GM12878 (cell line): ENCODE results near the gene LRRIQ4. TPM values are rescaled to one million over a fixed set of nuclear protein-coding genes. Genes with fewer than 3 reads are reported as not detected.
A peak's percentile ranks its signal among the peaks of the same experiment; 100 is the strongest.

Source experiments
- ATAC-seq: fragments of 200-7000 bp; cut with Tn5 transposase; 3 replicates; pipeline ENCODE4 v1.9.1; 2020; ENCODE audit warnings: mild to moderate bottlenecking, moderate library complexity
- BruUV-seq: library from RNA; stranded (reverse); fragments of 400-500 nt; replicated peaks from 2 replicates; lab custom pipeline; 2021; lab: Mats Ljungman, UMichigan
- CTCF ChIA-PET: fragments of 300-600 bp; sonication (Branson Sonifier 250); formaldehyde crosslinking; extraction: SDS; loops from one replicate; lab custom pipeline; 2021; ENCODE audit warnings: inconsistent platforms; lab: Yijun Ruan, JAX
- POLR2A ChIA-PET: fragments of 350-600 bp; formaldehyde crosslinking; extraction: SDS; loops from one replicate; lab custom pipeline; 2021; ENCODE audit warnings: inconsistent platforms; lab: Charles Lee
- RAD21 ChIA-PET: fragments of 300-600 bp; sonication (Branson Sonifier 250); formaldehyde crosslinking; loops from one replicate; lab custom pipeline; 2023; ENCODE audit warnings: antibody characterized with exemption; ENCODE audit not compliant: unreplicated experiment; lab: Charles Lee
- SMC1A ChIA-PET: fragments of 300-600 bp; sonication (Branson Sonifier 250); formaldehyde crosslinking; loops from one replicate; lab custom pipeline; 2023; ENCODE audit not compliant: unreplicated experiment, uncharacterized antibody; lab: Charles Lee
- DNase-seq: peaks from one replicate; pipeline ENCODE4 v3.0.0-alpha.2; 2011; ENCODE audit warnings: low read depth, low spot score
- FAIRE-seq: peaks from 3 replicates; lab custom pipeline; 2011; peaks lifted over from hg19 to GRCh38; lab: Jason Lieb, UNC
- H2AFZ ChIP-seq: 2 replicates; pipeline ENCODE4 v1.6.0; 2011; ENCODE audit warnings: low read depth, low read length, control low read depth; ENCODE audit not compliant: control insufficient read depth
- H3K27ac ChIP-seq: 2 replicates; pipeline ENCODE4 v1.5.1; 2011; ENCODE audit warnings: control low read depth; ENCODE audit not compliant: control insufficient read depth, insufficient read depth
- H3K27me3 ChIP-seq, 2 experiments: replicated peaks in 1 of 2; 2 replicates each; pipeline versions ENCODE4 v1.6.0 to v1.6.1; 2011; ENCODE audit warnings: low read length in 1 of 2; ENCODE audit not compliant: control insufficient read depth in 2 of 2, insufficient read depth in 2 of 2
- H3K36me3 ChIP-seq, 2 experiments: 2 replicates each; pipeline ENCODE4 v1.5.1; 2011; ENCODE audit warnings: low read length in 1 of 2; ENCODE audit not compliant: control insufficient read depth in 2 of 2, insufficient read depth in 2 of 2
- H3K4me1 ChIP-seq: 2 replicates; pipeline ENCODE4 v1.6.1; 2011; ENCODE audit warnings: mild to moderate bottlenecking, low read length, moderate library complexity, mixed read lengths; ENCODE audit not compliant: control insufficient read depth, insufficient read depth
- H3K4me2 ChIP-seq: 2 replicates; pipeline ENCODE4 v1.6.0; 2011; ENCODE audit warnings: control low read depth; ENCODE audit not compliant: control insufficient read depth, insufficient read depth
- H3K4me3 ChIP-seq: fragments of 200-600 bp; sonication (generic); 2 replicates; pipeline ENCODE4 v1.5.1; 2016
- H3K79me2 ChIP-seq: 2 replicates; pipeline ENCODE4 v1.6.0; 2011; ENCODE audit warnings: low read length; ENCODE audit not compliant: control insufficient read depth, insufficient read depth
- H3K9ac ChIP-seq: 2 replicates; pipeline ENCODE4 v1.8.0; 2011; ENCODE audit warnings: low read length, control low read depth, mixed read lengths; ENCODE audit not compliant: control insufficient read depth, insufficient read depth
- H3K9me3 ChIP-seq: replicated peaks from 3 replicates; pipeline ENCODE4 v1.5.1; 2011; ENCODE audit warnings: mild to moderate bottlenecking, low read length; ENCODE audit not compliant: control insufficient read depth, insufficient read depth
- H4K20me1 ChIP-seq: 2 replicates; pipeline ENCODE4 v1.6.0; 2011; ENCODE audit not compliant: control insufficient read depth, insufficient read depth
- ATF7 ChIP-seq: fragments of 450-650 bp; IDR thresholded peaks from 2 replicates; pipeline ENCODE4 v1.6.1; 2016; ENCODE audit warnings: low read depth, mild to moderate bottlenecking
- BRCA1 ChIP-seq: IDR thresholded peaks from 2 replicates; pipeline ENCODE4 v1.6.1; 2011; ENCODE audit warnings: low read depth, low read length, improper control_type of control experiment
- FOXM1 ChIP-seq: IDR thresholded peaks from 2 replicates; pipeline ENCODE4 v1.6.1; 2012; ENCODE audit warnings: low read depth, mild to moderate bottlenecking, inconsistent platforms, low read length, moderate library complexity
- IRF4 ChIP-seq: IDR thresholded peaks from 2 replicates; pipeline ENCODE4 v1.6.1; 2011; ENCODE audit warnings: low read depth, low read length
- NFYB ChIP-seq: IDR thresholded peaks from 2 replicates; pipeline ENCODE4 v1.6.1; 2011; ENCODE audit warnings: low read depth, mild to moderate bottlenecking, low read length, improper control_type of control experiment, moderate library complexity; ENCODE audit not compliant: insufficient read depth
- NKRF ChIP-seq: fragments of 450-650 bp; conservative IDR thresholded peaks from 2 replicates; pipeline ENCODE4 v1.6.1; 2017; ENCODE audit warnings: mild to moderate bottlenecking, moderate library complexity
- POLR2A ChIP-seq: IDR thresholded peaks from 2 replicates; pipeline ENCODE4 v1.6.1; 2011; ENCODE audit warnings: low read depth, mild to moderate bottlenecking, low read length
- RAD21 ChIP-seq: IDR thresholded peaks from 2 replicates; pipeline ENCODE4 v1.6.1; 2011; ENCODE audit warnings: mild to moderate bottlenecking, low read depth, low read length, moderate library complexity; ENCODE audit not compliant: insufficient read depth
- ZNF592 ChIP-seq: fragments of 450-650 bp; IDR thresholded peaks from 2 replicates; pipeline ENCODE4 v1.6.1; 2017; ENCODE audit warnings: mild to moderate bottlenecking, moderate library complexity
- ZZZ3 ChIP-seq: IDR thresholded peaks from 2 replicates; pipeline ENCODE4 v1.6.1; 2011; ENCODE audit warnings: low read depth; ENCODE audit not compliant: control insufficient read depth, insufficient read length
- WGBS: methylation state at CpG from one replicate; pipeline ENCODE4 v1.1.6; 2016; ENCODE audit warnings: low lambda C conversion rate; ENCODE audit not compliant: insufficient replicate concordance, insufficient coverage; ENCODE audit errors: missing lambda C conversion rate; 5-methylcytosine and 5-hydroxymethylcytosine counted together
- in situ Hi-C: fragments of 300-500 bp; cut with MboI; formaldehyde crosslinking; loops from 9 replicates; pipeline ENCODE4 v1.14.3; 2018; ENCODE audit warnings: mixed read lengths
- intact Hi-C: fragments of 100-400 bp; cut with micrococcal nuclease; formaldehyde crosslinking; loops from one replicate; pipeline ENCODE4 v1.14.2; 2022; ENCODE audit not compliant: unreplicated experiment
- polyA plus RNA-seq, 11 experiments: library from polyadenylated mRNA; depleted of rRNA in 4 of 11; unstranded in 6 of 11; stranded (reverse) in 5 of 11; fragments of >200 nt; fragmentation: Nextera tagmentation in 4 of 11; fragmentation: Illumina TruSeq in 1 of 11; extraction: Ambion mirVana in 4 of 11; extraction: Trizol in 1 of 11; gene quantifications; 1 replicate in 1 of 11; 2 replicates in 10 of 11; pipeline versions ENCODE4 v1.2.1 to v1.2.3, GENCODE V29; 2011 to 2016; ENCODE audit warnings: inconsistent platforms in 2 of 11, missing spikeins in 2 of 11, low read depth in 1 of 11
- total RNA-seq, 4 experiments: library from RNA; depleted of rRNA in 3 of 4; stranded (reverse); fragments of >200 nt in 3 of 4; fragmentation: Illumina TruSeq in 1 of 4; extraction: Trizol in 1 of 4; gene quantifications; 2 replicates each; pipeline versions ENCODE4 v1.2.1 to v1.2.3, GENCODE V29; 2013 to 2021
- TF ChIP-seq, protein P1 (sequence below): fragments of 450-650 bp; IDR thresholded peaks from 2 replicates; pipeline ENCODE4 v1.6.1; 2016; ENCODE audit warnings: mild to moderate bottlenecking

The LRRIQ4 gene
- total and polyA plus RNA-seq, 10 of the 15 experiments (the other 5 are each of a cell fraction or from before 2014, with no cell fraction given): 0.06 to 0.21 (median 0.14) TPM; not detected in 3

- peaks cover 0 to 24% of the 10 kb centered on the region in 2 experiments; a peak in 3 of 4 replicates for H3K36me3 ChIP-seq
- H4K20me1 ChIP-seq: no peaks in the 10 kb centered on the region
- ChIA-PET POLR2A (no interaction called here), RAD21 (no interaction called here), SMC1A (no interaction called here), CTCF (no interaction called here)
- H3K9ac ChIP-seq: no peak overlapping the region
- no peaks in the 10 kb centered on the region for H3K79me2 ChIP-seq
- no peak overlapping the region for H3K27ac ChIP-seq
- no peak overlapping the region for H3K4me2 ChIP-seq
- no peaks in the 10 kb centered on the region for H3K9me3 ChIP-seq
- FAIRE-seq (no peak), ATAC-seq (no peak), DNase-seq (no peak)
- intact Hi-C loops (no loop called here), in situ Hi-C loops (no loop called here)
- H3K4me3 ChIP-seq: no peak overlapping the region
- H3K27me3 ChIP-seq: no peaks in the 10 kb centered on the region
- 100% methylated on average over 1 of the region's 1 CpG for WGBS
- no peaks in the 10 kb centered on the region for H3K4me1 ChIP-seq
- TF ChIP-seq ZZZ3 (no peak), ATF7 (peak; percentile 81)
- TF ChIP-seq, protein P1, sequence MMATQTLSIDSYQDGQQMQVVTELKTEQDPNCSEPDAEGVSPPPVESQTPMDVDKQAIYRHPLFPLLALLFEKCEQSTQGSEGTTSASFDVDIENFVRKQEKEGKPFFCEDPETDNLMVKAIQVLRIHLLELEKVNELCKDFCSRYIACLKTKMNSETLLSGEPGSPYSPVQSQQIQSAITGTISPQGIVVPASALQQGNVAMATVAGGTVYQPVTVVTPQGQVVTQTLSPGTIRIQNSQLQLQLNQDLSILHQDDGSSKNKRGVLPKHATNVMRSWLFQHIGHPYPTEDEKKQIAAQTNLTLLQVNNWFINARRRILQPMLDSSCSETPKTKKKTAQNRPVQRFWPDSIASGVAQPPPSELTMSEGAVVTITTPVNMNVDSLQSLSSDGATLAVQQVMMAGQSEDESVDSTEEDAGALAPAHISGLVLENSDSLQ: peak; percentile 30; the same call in 1 of the 2 replicates
- no peak overlapping the region for H2AFZ ChIP-seq
- no TSS peak for BruUV-seq
Observed at GRCh38 chr3:169787791-169788190, 24.9 kb upstream of the LRRIQ4 start.

GRCh38 chr3:169790219-169790618 lies 22.5 kb upstream of the LRRIQ4 start:
- H3K27me3 ChIP-seq: no peaks in the 10 kb centered on the region
- no peaks in the 10 kb centered on the region for H3K79me2 ChIP-seq
- in situ Hi-C loops (no loop called here), intact Hi-C loops (no loop called here)
- peaks cover 0 to 24% of the 10 kb centered on the region in 2 experiments; a peak in 3 of 4 replicates for H3K36me3 ChIP-seq
- no peaks in the 10 kb centered on the region for H3K9me3 ChIP-seq
- BruUV-seq: no TSS peak
- no peak overlapping the region for H2AFZ ChIP-seq
- H3K4me3 ChIP-seq: no peak overlapping the region
- ATAC-seq (no peak), DNase-seq (no peak), FAIRE-seq (no peak)
- ChIA-PET CTCF (no interaction called here), POLR2A (no interaction called here), SMC1A (interaction anchor here (0.6 to 1.5 kb wide), 2 partner anchors 19 to 21 kb away, joined by 3 read pairs; no protein-coding TSS in a partner anchor), RAD21 (no interaction called here)
- no peak overlapping the region for H3K27ac ChIP-seq
- H3K4me1 ChIP-seq: no peaks in the 10 kb centered on the region
- no peak overlapping the region for H3K9ac ChIP-seq
- no peak overlapping the region for H3K4me2 ChIP-seq
- H4K20me1 ChIP-seq: no peaks in the 10 kb centered on the region
- TF ChIP-seq NFYB (no peak), RAD21 (no peak), BRCA1 (no peak), IRF4 (no peak), POLR2A (no peak), NKRF (no peak), ZNF592 (no peak), FOXM1 (no peak)
